ENCODE measurements around the gene YRDC.

- TF ChIP-seq GABPA (IDR thresholded peaks at IDR 0.05; ENCODE audit: low read depth) (no peak), REST (IDR thresholded peaks at IDR 0.05; ENCODE audit: low read depth, low read length) (no peak), CHD2 (IDR thresholded peaks at IDR 0.05; ENCODE audit: low read length, partially characterized antibody) (no peak), TAF1 (IDR thresholded peaks at IDR 0.05; ENCODE audit: borderline replicate concordance, low read depth, low read length) (no peak)
- TF ChIP-seq, protein P1, sequence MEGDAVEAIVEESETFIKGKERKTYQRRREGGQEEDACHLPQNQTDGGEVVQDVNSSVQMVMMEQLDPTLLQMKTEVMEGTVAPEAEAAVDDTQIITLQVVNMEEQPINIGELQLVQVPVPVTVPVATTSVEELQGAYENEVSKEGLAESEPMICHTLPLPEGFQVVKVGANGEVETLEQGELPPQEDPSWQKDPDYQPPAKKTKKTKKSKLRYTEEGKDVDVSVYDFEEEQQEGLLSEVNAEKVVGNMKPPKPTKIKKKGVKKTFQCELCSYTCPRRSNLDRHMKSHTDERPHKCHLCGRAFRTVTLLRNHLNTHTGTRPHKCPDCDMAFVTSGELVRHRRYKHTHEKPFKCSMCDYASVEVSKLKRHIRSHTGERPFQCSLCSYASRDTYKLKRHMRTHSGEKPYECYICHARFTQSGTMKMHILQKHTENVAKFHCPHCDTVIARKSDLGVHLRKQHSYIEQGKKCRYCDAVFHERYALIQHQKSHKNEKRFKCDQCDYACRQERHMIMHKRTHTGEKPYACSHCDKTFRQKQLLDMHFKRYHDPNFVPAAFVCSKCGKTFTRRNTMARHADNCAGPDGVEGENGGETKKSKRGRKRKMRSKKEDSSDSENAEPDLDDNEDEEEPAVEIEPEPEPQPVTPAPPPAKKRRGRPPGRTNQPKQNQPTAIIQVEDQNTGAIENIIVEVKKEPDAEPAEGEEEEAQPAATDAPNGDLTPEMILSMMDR (IDR thresholded peaks at IDR 0.05) = no peak
- TF ChIP-seq, protein P2, sequence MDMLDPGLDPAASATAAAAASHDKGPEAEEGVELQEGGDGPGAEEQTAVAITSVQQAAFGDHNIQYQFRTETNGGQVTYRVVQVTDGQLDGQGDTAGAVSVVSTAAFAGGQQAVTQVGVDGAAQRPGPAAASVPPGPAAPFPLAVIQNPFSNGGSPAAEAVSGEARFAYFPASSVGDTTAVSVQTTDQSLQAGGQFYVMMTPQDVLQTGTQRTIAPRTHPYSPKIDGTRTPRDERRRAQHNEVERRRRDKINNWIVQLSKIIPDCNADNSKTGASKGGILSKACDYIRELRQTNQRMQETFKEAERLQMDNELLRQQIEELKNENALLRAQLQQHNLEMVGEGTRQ (IDR thresholded peaks at IDR 0.05; ENCODE audit: borderline replicate concordance, low read depth, low read length) = no peak
These were observed 14.9 kb downstream of the YRDC start for GRCh38 chr1:37792943-37793686.

Measured in SK-N-SH (cell line).